Fibroblast of skin of scalp (primary cell): Measurements from ENCODE around the gene CDC45.
A peak's percentile ranks its signal among the peaks of the same experiment; 100 is the strongest.

Experiments
- DNase-seq: peaks from one replicate; pipeline ENCODE4 v3.0.0-alpha.2; 2013

CDC45 gene

DNA sequence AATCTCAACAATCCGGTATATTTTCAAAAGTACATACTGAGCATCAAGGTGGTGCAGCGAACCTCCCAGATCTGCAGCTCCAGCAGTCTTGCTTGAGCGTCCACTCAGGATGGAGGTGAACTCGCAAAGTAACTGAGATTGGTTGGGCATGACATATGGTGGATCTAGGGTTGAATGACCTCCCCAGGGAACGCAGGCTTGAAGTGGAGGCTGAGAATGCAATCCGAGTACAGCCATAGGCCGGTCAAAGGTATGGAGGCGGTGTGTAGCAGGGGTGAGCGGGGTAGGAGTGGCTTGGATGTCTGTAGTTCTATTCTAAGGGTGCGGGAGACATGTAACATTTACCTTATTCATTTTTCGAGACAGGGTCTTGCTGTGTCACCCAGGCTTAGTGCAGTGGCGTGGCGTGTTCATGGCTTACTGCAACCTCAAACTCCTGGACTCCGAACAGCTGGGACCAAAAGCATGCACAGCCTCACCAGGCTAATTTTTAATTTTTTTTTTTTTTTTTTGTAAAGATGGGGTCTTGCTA, 31.6 kb upstream of the CDC45 start:
- DNase-seq = peak; percentile 70

DNA sequence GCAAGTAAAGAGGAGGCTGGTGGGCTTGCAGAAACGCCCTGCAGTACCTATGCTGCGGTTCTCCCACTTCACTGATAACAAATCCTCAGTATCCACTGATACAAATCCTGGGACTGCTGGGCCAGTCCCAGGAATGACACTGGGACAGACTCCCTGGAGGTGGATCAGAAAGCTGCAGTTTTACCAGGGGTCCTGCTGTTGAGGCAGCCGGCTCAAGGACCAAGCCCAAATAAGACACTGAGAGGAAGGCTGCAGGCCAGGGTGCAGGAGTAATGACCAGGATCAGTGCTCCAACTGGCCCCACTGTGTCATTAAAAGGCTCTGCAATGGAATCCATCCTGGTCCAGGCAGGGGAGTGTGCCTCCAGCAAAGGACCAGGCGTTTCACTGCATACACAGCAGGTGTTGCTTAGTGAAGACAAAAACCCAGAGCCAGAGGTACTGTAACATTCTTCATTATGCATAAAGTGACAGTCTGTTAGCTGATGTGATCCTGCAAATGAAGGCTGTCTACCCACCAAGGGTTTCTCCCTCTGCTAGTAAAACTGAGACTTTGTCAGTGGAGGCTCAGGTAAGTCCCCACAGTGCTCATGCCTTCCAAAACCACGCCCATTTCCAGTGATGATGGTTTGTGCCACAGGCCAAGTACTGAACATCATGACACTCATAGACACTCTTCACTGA, 30.8 kb upstream of the CDC45 start:
- no peak for DNase-seq

DNA sequence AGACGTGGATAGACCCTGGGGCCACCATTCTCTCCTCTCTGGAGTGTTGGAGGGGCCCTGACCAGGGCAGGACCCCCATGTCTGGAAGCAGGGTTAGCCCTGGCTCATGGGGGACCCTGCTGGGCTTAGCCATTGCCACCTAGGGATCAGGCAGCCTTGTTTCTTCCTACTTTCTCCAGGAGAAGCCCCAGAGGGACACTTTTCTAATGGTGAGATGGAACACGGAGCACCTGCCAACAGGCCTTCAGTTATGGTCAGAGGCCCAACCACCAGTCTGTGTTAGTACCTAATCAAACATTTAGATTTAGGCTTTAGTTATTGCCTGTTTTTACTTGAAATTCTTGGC, 30.3 kb upstream of the CDC45 start:
- no peak for DNase-seq

DNA sequence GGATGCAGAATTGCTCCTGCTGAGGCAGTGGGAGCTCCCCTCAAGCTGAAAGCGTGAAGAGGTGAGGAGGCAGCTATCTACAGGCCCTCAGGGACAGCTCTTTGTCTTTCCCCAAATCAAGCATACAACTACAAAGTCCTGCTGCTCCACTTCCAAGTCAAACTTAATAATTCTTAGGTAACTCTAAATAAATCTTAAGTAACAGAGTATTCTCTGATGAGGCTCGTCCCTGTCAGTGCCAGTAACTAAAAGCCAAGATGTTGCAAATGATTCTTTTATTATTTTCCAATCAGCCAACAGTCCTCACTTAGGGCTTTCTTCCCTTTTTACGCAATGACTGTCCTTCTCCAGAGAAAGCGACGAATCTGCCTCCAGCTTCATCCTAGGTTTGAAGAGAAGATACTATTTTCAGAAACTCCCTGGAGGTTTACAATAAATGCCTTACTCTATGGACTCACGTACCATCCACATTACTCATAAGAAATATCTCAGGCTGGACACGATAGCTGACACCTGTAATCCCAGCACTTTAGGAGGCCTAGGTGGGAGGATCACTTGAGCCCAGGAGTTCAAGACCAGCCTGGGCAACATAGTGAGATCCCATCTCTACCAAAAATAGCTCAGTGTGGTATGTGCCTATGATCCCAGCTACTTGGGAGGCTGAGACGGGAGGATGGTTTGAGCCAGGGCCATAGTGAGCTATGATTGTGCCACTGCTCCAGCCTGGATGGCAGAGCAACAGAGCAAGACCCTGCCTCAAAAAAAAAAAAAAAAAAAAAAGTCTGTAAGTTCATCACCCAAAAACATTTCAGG, 29.2 kb upstream of the CDC45 start:
- no peak for DNase-seq

DNA sequence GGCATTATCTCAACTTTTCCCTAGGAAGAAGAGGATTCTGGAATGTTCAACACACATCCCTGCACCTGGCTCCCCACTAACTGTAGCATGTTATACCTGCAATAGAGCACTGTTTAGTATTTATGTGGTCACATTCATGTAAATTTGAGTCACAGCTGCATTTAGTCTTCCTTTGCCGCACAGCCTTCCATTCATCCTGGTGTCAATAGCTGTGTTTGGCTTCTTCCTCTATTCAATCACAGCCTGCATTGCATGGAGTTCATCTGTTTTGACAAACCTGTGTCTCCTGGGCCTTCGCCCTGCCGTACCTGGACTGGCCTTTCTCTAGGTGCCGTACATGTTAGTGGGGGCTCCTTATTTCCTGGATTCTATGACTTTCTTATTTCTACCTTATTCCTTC, 28.1 kb upstream of the CDC45 start:
- no peak for DNase-seq

DNA sequence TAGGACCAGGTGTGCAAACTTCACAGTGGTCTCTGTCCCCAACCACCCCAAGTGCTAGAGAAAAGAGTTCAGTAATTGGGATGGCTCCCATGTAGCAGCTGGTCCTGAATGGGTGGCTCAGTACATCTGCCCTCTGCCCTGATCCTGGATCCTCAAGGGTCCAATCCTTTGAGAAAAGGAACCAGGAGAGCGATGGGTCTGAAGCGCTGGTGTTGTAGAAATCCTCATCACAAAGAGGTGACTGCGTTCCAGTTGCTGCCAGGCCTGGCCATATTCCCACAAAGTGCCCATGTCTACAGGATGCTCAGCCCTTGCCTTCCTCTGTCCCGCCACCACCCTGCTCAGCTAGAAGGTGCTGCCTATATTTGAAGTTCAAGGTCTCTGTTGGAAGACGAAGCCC, 26.0 kb upstream of the CDC45 start:
- DNase-seq = no peak

DNA sequence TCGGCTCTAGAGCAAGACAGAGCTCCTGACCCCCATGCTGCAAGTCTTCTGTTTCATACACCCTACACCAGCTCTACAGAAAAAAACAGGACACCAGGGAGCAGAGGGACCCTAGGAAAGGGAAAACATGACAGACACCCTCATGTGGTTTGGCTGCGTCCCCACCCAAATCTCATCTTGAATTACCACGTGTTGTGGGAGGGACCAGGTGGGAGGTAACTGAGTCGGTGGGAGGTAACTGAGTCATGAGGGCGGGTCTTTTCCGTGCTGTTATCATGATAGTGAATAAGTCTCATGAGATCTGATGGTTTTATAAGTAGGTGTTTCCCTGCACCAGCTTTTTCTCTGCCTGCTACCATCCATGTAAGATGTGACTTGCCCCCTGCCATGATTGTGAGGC, 25.6 kb upstream of the CDC45 start:
- DNase-seq = no peak

DNA sequence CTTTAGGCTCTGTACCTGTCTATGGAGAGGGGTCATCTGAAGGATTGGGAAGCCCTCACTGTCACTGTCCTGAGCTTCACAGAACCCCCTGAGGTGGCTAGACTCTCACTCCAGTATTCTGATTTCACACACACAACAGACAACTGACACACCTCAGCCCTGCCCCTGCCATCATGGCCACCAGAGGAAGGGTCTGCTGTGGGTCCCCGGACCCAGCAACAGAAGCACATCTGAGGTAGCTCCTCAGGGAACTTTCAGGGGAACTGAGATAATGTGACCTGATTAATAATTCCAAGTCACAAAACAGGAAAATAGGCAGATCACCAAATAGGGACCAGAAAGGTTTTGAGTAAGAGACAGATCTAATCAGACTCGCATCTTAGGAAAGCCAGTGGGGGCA, 24.7 kb upstream of the CDC45 start:
- no peak for DNase-seq

DNA sequence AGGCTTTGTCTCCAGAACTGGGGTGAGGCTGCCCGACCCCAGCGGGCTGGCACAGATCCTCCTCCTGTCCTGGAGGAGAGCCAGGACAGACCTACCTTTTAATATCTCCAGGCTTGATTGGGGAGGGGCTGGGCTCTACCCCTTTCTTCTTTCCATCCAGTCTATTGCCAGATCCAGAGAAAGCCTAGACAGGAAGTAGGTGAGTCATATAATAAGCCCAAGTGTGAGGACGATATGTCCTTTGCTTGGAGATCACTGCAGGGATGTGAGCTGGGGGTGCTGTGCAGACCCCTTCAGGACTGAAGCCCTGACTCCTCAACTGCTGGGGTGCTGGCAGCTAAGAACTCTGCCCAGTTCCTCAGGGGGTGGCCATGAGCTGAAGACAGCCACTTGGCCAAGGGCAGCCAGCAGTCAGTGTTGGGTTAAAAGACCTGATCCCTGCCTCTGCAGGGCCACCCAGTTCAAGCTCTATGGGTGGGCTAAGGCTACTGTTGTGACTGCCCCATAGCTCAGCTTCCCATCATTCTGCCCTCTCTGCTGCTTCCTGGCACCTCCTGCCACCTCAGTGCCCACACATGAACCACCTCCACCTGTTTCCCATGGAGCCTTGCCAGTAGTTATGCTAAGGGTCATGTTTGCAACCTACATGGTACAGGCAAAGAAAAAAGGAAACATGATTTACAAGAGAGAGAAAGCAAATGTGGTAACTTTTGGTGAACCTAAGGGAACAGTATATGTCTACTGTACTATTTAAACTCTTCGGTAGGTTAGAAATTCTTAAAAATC, 23.9 kb upstream of the CDC45 start:
- DNase-seq = no peak

DNA sequence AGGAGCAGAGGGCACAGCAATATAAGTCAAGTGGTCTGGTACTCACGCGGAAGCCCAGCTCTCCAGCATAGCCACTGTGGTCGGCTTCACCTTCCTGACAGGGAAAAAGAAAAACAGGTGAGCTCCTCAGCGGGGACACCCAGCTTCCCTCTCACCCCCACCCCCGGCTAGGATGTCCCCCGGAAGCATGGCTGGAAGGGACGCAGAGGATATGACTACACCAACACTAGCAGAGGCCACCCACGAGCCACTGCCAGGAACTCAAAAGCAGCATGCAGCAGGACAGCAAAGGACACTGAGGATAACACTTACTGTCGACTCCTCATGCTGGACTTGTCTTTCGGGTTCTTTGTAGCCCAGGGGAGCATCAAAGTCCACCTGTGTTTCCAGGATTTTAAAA, 23.2 kb upstream of the CDC45 start:
- DNase-seq = no peak

DNA sequence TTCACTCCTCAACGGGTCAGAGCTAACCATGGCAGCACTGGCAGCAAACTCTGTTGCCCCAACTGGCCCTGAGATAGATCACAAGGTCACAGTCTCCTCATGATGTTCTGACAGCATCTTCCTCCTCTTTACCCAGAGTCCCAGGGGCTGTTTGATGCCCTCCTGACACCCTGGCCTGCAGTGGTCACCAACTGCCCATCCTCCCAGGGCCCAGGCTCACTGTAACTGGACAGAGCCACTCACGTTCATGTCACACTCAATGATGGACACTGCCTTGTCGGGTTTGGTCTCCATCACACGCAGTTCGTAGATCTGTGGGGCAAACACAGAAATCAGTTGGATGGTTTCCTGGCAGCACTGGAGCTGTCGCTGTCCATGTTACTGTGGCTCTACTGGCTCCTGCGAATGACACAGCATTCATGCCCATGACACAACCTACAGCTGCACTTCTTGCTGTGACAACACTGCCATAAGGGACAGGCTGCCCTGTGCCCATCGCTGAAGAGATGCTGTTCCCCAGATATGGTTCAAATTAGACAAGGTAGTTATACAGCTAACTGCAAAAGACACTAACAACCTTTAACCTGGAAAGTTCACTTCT, 21.8 kb upstream of the CDC45 start:
- no peak for DNase-seq

DNA sequence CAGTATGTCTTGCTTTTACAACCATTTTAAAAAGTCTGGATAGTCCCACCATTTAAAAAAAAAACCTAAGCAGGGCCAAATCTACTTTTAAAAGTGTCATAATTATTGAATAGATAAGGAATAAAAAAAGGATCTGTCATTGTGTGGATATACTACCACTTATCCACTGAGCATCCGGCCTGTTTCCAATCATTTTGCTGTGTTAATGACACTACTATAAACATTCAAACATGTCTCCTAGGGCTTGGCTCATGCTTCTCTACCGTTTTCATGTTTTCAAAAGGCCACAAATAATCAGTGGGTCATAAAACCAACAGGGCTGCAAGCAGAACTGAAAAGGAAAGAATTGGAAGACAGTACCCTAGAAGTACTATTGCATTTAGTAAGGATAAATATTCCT, 19.7 kb upstream of the CDC45 start:
- DNase-seq = no peak

DNA sequence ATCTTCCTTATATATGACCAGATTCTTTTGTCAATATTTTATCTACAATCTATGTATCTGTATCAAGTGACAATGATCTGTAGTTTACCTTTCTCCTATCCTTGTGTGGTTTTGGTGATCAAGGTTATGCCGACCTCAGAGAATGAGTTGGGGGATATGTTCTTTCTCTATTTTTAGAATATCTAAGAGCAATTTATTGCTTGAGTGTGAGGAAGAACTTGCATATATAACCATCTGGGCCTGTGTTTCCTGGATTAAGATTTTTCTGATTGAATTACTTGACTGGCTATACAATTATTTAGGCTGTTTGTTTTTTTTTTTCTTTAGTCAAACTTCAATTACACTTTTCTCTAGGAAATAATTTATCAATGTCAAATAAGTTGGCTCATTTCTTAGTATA, 18.2 kb upstream of the CDC45 start:
- DNase-seq = no peak

DNA sequence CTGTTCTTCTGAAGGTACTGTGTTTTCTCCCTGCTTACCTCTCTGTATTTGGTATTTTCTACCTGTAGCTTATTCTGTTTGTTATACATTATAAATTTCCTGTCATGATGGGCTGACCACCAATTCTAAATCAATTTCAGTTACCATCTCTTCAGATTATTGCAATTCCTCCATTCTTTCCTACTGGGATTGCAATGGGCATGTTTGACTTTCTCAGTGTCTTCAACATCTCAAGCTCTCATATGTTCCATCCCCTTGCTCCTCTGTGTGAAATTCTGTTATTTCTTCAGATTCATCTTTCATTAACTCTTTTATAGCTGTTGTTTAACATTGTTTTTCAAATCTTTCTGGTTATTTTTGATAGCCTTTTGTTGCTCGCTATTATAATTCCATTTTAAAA, 16.7 kb upstream of the CDC45 start:
- no peak for DNase-seq

DNA sequence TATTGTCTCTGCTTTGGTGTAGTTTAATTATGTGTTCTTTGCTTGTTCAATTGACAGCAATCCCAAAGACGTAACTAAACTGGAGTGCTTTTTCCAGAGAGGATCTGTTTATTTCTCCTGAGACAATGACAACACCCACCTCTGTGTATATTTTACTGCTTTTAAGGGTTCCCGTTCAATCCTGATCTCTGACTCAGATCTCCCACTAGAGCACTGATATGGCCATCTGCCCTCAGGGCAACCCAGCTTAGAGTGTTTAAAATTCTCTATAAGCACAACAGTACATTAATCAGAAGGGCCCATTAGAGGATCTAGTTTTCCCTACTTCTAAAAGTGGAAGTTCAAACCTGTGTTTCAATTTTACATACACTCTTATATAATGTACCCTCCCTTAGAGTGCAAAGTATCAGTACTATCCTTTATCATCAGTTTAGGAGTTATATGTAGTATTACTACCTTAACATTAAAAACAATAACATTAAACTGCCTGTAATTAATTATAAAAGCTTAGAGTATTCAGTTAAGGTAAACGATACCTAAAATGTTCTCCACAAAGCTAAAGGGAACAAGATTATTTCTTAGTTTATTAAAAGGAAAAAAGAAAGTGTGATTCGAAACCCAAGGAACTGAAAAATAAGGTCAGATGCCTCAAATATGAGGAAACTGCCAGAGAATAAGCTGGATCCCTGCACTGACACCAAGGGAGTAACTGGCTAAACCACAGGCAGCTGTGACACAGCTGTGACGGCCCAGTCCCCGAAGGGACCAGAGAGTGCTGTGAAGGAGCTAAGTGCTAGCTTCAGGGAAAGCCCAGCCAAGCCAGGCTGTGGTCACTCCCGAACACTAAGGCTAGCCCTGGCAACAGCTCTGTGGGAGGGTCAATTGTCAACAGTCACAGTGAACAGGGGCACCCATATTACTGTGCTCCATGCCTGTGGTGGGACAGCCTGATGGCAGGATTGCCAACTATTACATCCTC, 15.9 kb upstream of the CDC45 start:
- DNase-seq = peak; percentile 10

DNA sequence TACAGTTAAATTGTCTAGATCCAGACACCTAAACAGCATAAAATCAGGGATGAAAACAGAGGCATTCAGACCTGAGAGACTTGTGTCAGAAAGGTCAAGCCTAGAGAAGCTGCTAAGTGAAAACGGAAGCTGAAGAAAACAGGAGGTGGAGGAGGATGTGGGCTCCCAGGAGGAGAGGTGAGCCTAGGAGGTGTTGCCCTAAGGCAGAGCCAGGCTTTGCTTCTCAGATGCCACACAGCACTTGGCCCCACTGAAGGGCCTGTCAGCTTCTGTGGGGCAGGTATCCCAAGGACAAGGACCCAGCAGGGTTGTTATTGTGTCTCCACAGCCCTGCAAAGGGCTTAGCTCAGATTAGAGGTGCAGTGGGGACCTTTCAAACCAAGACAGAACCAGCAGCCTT, 15.2 kb upstream of the CDC45 start:
- no peak for DNase-seq

DNA sequence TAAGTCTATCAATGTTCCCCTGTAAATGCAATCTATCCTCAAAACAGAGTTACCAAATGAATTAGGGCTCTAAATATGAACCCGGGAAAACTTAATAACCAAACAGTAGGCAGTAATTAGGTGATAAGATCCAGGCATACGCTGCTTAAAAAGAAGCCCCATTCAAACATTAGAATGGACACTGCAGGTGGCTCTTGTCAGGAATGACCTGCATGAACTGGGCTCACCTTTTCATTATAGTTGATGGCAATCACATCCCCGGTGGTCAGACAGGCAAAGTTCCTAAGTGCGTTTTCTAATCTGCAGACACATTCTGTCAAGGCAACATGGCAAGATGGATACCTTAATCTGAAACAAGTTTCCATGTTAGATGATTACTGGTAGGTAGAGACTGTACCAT, 14.7 kb upstream of the CDC45 start:
- DNase-seq = no peak

DNA sequence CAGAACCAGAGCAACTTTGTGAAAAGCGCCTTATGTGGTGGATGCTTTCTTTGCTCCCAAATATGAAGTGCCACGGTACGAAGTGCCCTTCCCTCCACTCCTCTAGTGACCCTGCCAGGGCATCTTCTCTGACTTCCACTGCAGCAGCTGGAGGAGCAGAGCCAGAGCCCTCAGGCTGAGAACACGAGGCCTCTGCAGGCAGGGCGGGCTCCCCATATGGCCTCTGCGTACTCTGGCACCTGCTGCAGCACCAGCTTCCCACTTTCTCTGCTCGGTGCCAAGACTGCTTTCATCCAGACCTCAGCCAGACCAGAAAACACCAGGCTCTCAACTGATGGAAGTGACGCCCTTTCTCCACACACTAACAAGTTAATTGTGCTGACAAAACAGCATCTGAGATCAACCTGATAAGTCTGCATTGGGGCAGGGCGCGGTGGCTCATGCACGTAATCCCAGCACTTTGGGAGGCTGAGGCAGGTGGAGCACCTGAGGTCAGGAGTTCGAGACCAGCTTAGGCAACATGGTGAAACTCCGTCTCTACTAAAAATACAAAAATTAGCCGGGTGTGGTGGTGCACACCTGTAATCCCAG, 13.5 kb upstream of the CDC45 start:
- DNase-seq = no peak

DNA sequence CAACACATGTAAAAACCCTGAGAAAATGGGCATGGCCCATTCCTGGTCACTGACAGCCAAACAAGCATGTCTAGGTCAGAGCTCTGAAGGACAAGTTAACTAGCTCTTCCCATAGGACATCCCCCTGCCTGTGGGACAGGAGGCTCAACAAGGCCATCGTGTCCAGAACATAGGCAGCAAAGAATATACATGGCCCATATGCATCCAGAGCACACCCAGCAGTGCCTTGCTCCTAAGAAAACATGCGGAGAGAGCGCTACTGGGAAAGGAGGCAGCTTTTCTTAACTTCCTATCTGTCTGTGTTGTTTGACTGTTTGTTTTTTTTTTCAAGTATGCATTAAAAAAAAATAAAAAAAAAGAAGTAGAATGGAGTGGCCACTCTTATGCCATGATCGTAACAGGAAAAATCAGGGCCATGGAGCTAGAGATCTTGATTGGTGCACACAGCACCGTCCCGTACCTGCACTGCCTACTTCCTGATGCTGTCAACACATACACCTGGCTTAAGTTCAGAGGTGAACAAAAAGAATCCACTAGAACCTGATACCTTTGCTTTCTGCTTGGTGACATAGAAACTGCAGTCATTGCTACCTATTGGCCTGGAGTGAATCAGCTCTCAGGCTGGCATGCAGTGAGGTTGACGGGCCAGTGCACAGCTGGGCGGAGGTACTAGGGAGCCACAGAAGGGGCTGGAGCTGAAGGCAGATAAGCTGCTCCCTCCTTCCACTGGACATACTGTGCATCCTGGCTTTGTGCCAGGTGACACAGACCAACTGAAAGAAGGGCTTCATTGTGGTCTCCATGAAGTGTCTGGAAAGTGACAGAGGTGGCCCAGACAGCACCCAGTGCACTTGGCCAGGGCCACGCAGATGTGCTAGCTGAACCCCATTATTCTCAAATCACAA, 12.6 kb upstream of the CDC45 start:
- DNase-seq = no peak

DNA sequence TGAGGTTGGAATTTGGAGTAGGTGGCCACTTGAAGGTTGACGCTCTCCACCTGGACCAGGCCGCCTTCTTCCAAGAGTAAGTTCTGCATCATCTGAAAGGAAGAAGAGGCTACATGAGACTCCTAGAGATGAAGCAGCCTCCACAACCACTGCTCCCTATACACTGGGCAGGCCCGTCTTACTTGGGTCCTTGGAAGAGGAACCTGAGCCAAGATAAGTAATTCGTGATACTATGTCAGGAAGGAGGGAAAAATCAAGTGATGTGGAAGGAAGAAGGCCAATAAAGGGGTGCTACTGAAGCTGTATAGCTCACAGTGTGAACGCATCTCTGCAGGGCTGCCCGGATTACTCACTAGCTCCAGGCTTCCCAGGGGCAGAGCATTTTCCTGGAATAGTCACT, 11.8 kb upstream of the CDC45 start:
- no peak for DNase-seq
